Cardiac ventricle fibroblast (primary cell): ENCODE data around the gene FOXN1. TPM values are rescaled to one million over a fixed set of nuclear protein-coding genes. Genes with fewer than 3 reads are reported as not detected.

Source experiments
- total RNA-seq: library from RNA; depleted of rRNA; stranded (reverse); fragments of >200 nt; gene quantifications from 2 replicates; pipeline ENCODE4 v1.2.3, GENCODE V29; 2015

FOXN1 gene
- not detected in 2 replicates for total RNA-seq

GRCh38 chr17:28505986-28506665 is at the start of gene FOXN1:
FOXN1 (plus strand) TSS chr17:28506348; CDS start chr17:28523970, 17,622 bp downstream.

GRCh38 chr17:28473542-28473941 is 32.6 kb upstream of the FOXN1 start, which contains the start of gene SLC13A2:
SLC13A2 (plus strand) TSS chr17:28473644; CDS start chr17:28473713, 69 bp downstream.

GRCh38 chr17:28552176-28552999 is 46.2 kb downstream of the FOXN1 start, which contains the start of gene UNC119:
UNC119 (minus strand) TSS chr17:28552624; CDS start chr17:28552557, 67 bp downstream.

GRCh38 chr17:28571361-28572122 is 65.4 kb downstream of the FOXN1 start, which contains the start of gene PIGS:
PIGS (minus strand) TSS chr17:28571524; CDS start chr17:28571496, 28 bp downstream.

GRCh38 chr17:28576758-28577465 is 70.8 kb downstream of the FOXN1 start, which contains the start of gene ALDOC:
ALDOC (minus strand) TSS chr17:28576895; CDS start chr17:28575532, 1,363 bp downstream.

Other genes starting within 250 kb of the FOXN1 start
- 8.9 and 11.7 TPM in 2 replicates for gene TMEM97, start 187.1 kb upstream of the FOXN1 start, total RNA-seq
- 38.8 and 47.0 TPM in 2 replicates for gene IFT20, start 170.9 kb upstream of the FOXN1 start, total RNA-seq
- gene TNFAIP1, start 170.6 kb upstream of the FOXN1 start, total RNA-seq, result 14.5 and 18.3 TPM in 2 replicates
- gene POLDIP2, start 148.8 kb upstream of the FOXN1 start, total RNA-seq, result 58.3 and 78.0 TPM in 2 replicates
- not detected in 2 replicates for gene SEBOX, start 141.1 kb upstream of the FOXN1 start, total RNA-seq
- gene VTN, start 136.0 kb upstream of the FOXN1 start, total RNA-seq, result 1.4 and 3.5 TPM in 2 replicates
- 9.7 and 14.7 TPM in 2 replicates for gene SARM1, start 134.7 kb upstream of the FOXN1 start, total RNA-seq
- 3.7 and 3.9 TPM in 2 replicates for gene SLC46A1, start 100.1 kb upstream of the FOXN1 start, total RNA-seq
- not detected in 2 replicates for gene SLC13A2, start 32.7 kb upstream of the FOXN1 start, total RNA-seq
- 23.6 and 27.8 TPM in 2 replicates for gene UNC119, start 46.3 kb downstream of the FOXN1 start, total RNA-seq
- 46.3 and 60.7 TPM in 2 replicates for gene PIGS, start 65.2 kb downstream of the FOXN1 start, total RNA-seq
- 93.7 and 95.1 TPM in 2 replicates for gene ALDOC, start 70.5 kb downstream of the FOXN1 start, total RNA-seq
- 4.0 and 4.3 TPM in 2 replicates for gene SPAG5, start 92.7 kb downstream of the FOXN1 start, total RNA-seq
- 0.68 and 2.8 TPM in 2 replicates for gene RSKR, start 107.8 kb downstream of the FOXN1 start, total RNA-seq
- gene BLTP2, start 138.8 kb downstream of the FOXN1 start, total RNA-seq, result 74.2 and 90.4 TPM in 2 replicates
- gene SDF2, start 155.6 kb downstream of the FOXN1 start, total RNA-seq, result 48.0 and 75.1 TPM in 2 replicates
- 38.2 and 55.4 TPM in 2 replicates for gene SUPT6H, start 155.9 kb downstream of the FOXN1 start, total RNA-seq
- gene PROCA1, start 205.5 kb downstream of the FOXN1 start, total RNA-seq, result 1.0 and 1.9 TPM in 2 replicates
- gene RAB34, start 211.5 kb downstream of the FOXN1 start, total RNA-seq, result 203 and 253 TPM in 2 replicates
- 666 and 767 TPM in 2 replicates for gene RPL23A, start 213.6 kb downstream of the FOXN1 start, total RNA-seq
- gene TLCD1, start 219.9 kb downstream of the FOXN1 start, total RNA-seq, result 7.0 and 11.3 TPM in 2 replicates
- gene NEK8, start 222.4 kb downstream of the FOXN1 start, total RNA-seq, result 2.8 and 3.3 TPM in 2 replicates
- 8.7 and 10.7 TPM in 2 replicates for gene TRAF4, start 237.7 kb downstream of the FOXN1 start, total RNA-seq